ENCODE results near the gene RNF19B. TPM values are rescaled to one million over a fixed set of nuclear protein-coding genes. Genes with fewer than 3 reads are reported as not detected.

Gene RNF19B
- total and polyA plus RNA-seq, 10 of the 15 experiments (the other 5 are each of a cell fraction or from before 2014, with no cell fraction given), result 2.8 to 32.6 (median 16.6) TPM

DNA sequence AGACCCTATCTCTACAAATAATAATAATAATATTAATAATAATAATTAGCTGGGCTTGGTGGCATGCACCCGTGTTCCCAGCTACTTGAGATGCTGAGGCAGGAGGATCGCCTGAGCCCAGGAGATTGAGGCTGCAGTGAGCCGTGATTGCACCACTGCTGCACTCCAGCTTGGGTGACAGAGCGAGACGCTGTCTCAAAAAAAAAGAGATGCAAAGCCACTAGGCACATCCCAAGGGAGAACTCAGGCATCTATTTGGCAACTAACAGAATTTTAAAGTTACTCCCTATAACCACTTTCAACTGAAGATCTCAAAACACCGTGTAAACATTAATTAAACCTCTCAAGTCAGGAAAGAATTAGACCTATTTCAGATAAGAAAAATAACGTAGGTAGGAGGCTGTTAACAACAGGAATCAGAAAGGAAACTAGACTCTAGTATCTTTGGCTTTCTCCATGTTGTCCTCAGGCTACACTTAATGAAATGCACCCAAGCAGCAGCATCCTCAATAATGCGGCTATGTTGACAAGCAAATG is 3.7 kb downstream of the RNF19B start:
- ChIA-PET SMC1A (ENCODE audit: uncharacterized antibody, unreplicated experiment) (interaction anchor here (0.9 to 3.0 kb wide), 8 partner anchors 12 to 73 kb away, joined by 3 to 30 read pairs (median 4); no protein-coding TSS in a partner anchor), POLR2A (interaction anchor here (0.5 to 5.7 kb wide), 7 partner anchors 17 to 166 kb away, joined by 3 to 56 read pairs (median 3); no protein-coding TSS in a partner anchor), CTCF (interaction anchor here (1.0 to 2.2 kb wide), 4 partner anchors 9 to 72 kb away, joined by 3 to 12 read pairs (median 6); no protein-coding TSS in a partner anchor), RAD21 (ENCODE audit: unreplicated experiment) (interaction anchor here (2.1 to 6.5 kb wide), 4 partner anchors 20 to 71 kb away, joined by 7 to 38 read pairs (median 9); no protein-coding TSS in a partner anchor)
- no peak for DNase-seq (ENCODE audit: low read depth, low spot score)
- peak overlapping the region; percentile 46 for H3K4me3 ChIP-seq
- H3K27me3 ChIP-seq (replicated peaks in 1 of 2; ENCODE audit: control insufficient read depth in 2 of 2, insufficient read depth in 2 of 2, low read length in 1 of 2), result no peaks in the 10 kb centered on the region
- peak overlapping the region; percentile 35; the same call in 1 of the 2 replicates for H3K27ac ChIP-seq (ENCODE audit: control insufficient read depth, insufficient read depth)
- intact Hi-C loops (cut with micrococcal nuclease; ENCODE audit: unreplicated experiment) (loop anchor here (5.0 kb wide), 1 partner anchor 76 kb away; the partner anchor contains the start of gene AK2), in situ Hi-C loops (cut with MboI) (no loop called here)
- no peak for ATAC-seq
- no peaks in the 10 kb centered on the region for H3K36me3 ChIP-seq (ENCODE audit: control insufficient read depth in 2 of 2, insufficient read depth in 2 of 2, low read length in 1 of 2)
- no peak overlapping the region for H2AFZ ChIP-seq (ENCODE audit: control insufficient read depth, low read depth, low read length)
- H3K79me2 ChIP-seq (ENCODE audit: control insufficient read depth, insufficient read depth, low read length), result peaks cover 62% of the 10 kb centered on the region
- no TSS peak for BruUV-seq (replicated peaks)
- 10% methylated on average over 8 of the region's 8 CpGs for WGBS (ENCODE audit: insufficient coverage, insufficient replicate concordance, low lambda C conversion rate, missing lambda C conversion rate)
- H3K4me2 ChIP-seq (ENCODE audit: control insufficient read depth, insufficient read depth), result peak overlapping the region; percentile 80
- no peaks in the 10 kb centered on the region for H4K20me1 ChIP-seq (ENCODE audit: control insufficient read depth, insufficient read depth)
- H3K9me3 ChIP-seq (replicated peaks; ENCODE audit: control insufficient read depth, insufficient read depth, low read length), result no peaks in the 10 kb centered on the region; the same call in 2 of the 3 replicates
- H3K9ac ChIP-seq (ENCODE audit: control insufficient read depth, insufficient read depth, low read length), result peak overlapping the region; percentile 24; the same call in 1 of the 2 replicates
- peaks cover 19% of the 10 kb centered on the region for H3K4me1 ChIP-seq (ENCODE audit: control insufficient read depth, insufficient read depth, low read length)
- FAIRE-seq, result no peak
- TF ChIP-seq SREBF2 (IDR thresholded peaks at IDR 0.05; ENCODE audit: low read length) (no peak), RUNX3 (IDR thresholded peaks at IDR 0.05; ENCODE audit: low read length) (peak; percentile 19; the same call in 1 of the 2 replicates), SMAD5 (IDR thresholded peaks at IDR 0.05; ENCODE audit: low read depth) (no peak), MEF2B (IDR thresholded peaks at IDR 0.05; ENCODE audit: partially characterized antibody, poor library complexity, severe bottlenecking) (peak; percentile 60), EED (IDR thresholded peaks at IDR 0.05; ENCODE audit: low read depth) (peak; percentile 54; the same call in 1 of the 2 replicates)
- TF ChIP-seq, protein P1, sequence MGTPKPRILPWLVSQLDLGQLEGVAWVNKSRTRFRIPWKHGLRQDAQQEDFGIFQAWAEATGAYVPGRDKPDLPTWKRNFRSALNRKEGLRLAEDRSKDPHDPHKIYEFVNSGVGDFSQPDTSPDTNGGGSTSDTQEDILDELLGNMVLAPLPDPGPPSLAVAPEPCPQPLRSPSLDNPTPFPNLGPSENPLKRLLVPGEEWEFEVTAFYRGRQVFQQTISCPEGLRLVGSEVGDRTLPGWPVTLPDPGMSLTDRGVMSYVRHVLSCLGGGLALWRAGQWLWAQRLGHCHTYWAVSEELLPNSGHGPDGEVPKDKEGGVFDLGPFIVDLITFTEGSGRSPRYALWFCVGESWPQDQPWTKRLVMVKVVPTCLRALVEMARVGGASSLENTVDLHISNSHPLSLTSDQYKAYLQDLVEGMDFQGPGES (IDR thresholded peaks at IDR 0.05), result no peak
